ENCODE measurements around the gene RIPOR2. TPM values are rescaled to one million over a fixed set of nuclear protein-coding genes. Genes with fewer than 3 reads are reported as not detected.

Gene RIPOR2
- total and polyA plus RNA-seq, 2 experiments from 2014 or later: 9.5 to 22.5 TPM

DNA sequence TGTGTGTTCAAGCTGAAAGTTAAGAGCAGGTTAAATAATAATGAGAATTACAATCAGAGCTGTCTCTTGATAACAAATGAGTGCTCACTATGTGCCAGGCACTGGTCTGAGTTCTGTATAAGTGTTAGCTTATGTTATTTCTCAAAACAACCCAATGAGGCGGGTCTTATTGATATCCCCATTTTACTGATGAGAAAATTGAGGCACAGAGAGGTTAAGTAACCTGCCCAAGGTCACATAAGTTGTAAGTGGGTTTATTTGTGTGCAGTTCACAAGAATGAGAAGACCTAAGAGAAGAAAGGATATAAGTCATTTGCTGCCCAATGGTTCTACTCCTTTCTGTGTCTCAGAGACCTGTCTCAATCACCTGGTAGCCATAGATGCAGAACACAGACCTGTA lies 103.0 kb downstream of the RIPOR2 start:
- no peak overlapping the region; the same call in 1 of the 2 replicates for H3K27ac Mint-ChIP-seq

More for the DNA sequence above, 103.0 kb downstream of the RIPOR2 start:
- Histone ChIP-seq H3F3A (replicated peaks; ENCODE audit: low read depth) (0 out of 2 replicates have a peak, but pooled peaks cover 5% of the 10 kb centered on the region), H3K27ac (ENCODE audit: low read depth) (no peak overlapping the region), H3K4me2 (no peak overlapping the region), H3K27me3 (ENCODE audit: insufficient read depth) (no peaks in the 10 kb centered on the region), H3K4me3 (no peak overlapping the region), H3K36me3 (ENCODE audit: insufficient read depth) (no peaks in the 10 kb centered on the region), H3K4me1 (ENCODE audit: insufficient read depth) (peaks cover 13% of the 10 kb centered on the region), H4K20me1 (replicated peaks; ENCODE audit: insufficient read depth) (no peaks in the 10 kb centered on the region), H3K79me2 (replicated peaks; ENCODE audit: insufficient read depth) (no peaks in the 10 kb centered on the region), H3K9me2 (ENCODE audit: insufficient read depth) (peaks cover 6% of the 10 kb centered on the region; the same call in 1 of the 2 replicates), H2AFZ (no peak overlapping the region)
- TF ChIP-seq, protein P1, sequence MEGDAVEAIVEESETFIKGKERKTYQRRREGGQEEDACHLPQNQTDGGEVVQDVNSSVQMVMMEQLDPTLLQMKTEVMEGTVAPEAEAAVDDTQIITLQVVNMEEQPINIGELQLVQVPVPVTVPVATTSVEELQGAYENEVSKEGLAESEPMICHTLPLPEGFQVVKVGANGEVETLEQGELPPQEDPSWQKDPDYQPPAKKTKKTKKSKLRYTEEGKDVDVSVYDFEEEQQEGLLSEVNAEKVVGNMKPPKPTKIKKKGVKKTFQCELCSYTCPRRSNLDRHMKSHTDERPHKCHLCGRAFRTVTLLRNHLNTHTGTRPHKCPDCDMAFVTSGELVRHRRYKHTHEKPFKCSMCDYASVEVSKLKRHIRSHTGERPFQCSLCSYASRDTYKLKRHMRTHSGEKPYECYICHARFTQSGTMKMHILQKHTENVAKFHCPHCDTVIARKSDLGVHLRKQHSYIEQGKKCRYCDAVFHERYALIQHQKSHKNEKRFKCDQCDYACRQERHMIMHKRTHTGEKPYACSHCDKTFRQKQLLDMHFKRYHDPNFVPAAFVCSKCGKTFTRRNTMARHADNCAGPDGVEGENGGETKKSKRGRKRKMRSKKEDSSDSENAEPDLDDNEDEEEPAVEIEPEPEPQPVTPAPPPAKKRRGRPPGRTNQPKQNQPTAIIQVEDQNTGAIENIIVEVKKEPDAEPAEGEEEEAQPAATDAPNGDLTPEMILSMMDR (conservative IDR thresholded peaks at IDR 0.05; ENCODE audit: low read depth in 2 of 2): no peak
- no peak for TF ChIP-seq STAT1 (IDR thresholded peaks at IDR 0.05; ENCODE audit: unreplicated experiment)
- no peak for TF ChIP-seq NANOG (IDR thresholded peaks at IDR 0.05; ENCODE audit: borderline replicate concordance)
- TF ChIP-seq CREB1 (CRISPR knock-in tag; IDR thresholded peaks at IDR 0.05; ENCODE audit: low read depth): no peak
- TF ChIP-seq EZH2 (IDR thresholded peaks at IDR 0.05; ENCODE audit: low read depth, unreplicated experiment): no peak
- TF ChIP-seq, protein P2, sequence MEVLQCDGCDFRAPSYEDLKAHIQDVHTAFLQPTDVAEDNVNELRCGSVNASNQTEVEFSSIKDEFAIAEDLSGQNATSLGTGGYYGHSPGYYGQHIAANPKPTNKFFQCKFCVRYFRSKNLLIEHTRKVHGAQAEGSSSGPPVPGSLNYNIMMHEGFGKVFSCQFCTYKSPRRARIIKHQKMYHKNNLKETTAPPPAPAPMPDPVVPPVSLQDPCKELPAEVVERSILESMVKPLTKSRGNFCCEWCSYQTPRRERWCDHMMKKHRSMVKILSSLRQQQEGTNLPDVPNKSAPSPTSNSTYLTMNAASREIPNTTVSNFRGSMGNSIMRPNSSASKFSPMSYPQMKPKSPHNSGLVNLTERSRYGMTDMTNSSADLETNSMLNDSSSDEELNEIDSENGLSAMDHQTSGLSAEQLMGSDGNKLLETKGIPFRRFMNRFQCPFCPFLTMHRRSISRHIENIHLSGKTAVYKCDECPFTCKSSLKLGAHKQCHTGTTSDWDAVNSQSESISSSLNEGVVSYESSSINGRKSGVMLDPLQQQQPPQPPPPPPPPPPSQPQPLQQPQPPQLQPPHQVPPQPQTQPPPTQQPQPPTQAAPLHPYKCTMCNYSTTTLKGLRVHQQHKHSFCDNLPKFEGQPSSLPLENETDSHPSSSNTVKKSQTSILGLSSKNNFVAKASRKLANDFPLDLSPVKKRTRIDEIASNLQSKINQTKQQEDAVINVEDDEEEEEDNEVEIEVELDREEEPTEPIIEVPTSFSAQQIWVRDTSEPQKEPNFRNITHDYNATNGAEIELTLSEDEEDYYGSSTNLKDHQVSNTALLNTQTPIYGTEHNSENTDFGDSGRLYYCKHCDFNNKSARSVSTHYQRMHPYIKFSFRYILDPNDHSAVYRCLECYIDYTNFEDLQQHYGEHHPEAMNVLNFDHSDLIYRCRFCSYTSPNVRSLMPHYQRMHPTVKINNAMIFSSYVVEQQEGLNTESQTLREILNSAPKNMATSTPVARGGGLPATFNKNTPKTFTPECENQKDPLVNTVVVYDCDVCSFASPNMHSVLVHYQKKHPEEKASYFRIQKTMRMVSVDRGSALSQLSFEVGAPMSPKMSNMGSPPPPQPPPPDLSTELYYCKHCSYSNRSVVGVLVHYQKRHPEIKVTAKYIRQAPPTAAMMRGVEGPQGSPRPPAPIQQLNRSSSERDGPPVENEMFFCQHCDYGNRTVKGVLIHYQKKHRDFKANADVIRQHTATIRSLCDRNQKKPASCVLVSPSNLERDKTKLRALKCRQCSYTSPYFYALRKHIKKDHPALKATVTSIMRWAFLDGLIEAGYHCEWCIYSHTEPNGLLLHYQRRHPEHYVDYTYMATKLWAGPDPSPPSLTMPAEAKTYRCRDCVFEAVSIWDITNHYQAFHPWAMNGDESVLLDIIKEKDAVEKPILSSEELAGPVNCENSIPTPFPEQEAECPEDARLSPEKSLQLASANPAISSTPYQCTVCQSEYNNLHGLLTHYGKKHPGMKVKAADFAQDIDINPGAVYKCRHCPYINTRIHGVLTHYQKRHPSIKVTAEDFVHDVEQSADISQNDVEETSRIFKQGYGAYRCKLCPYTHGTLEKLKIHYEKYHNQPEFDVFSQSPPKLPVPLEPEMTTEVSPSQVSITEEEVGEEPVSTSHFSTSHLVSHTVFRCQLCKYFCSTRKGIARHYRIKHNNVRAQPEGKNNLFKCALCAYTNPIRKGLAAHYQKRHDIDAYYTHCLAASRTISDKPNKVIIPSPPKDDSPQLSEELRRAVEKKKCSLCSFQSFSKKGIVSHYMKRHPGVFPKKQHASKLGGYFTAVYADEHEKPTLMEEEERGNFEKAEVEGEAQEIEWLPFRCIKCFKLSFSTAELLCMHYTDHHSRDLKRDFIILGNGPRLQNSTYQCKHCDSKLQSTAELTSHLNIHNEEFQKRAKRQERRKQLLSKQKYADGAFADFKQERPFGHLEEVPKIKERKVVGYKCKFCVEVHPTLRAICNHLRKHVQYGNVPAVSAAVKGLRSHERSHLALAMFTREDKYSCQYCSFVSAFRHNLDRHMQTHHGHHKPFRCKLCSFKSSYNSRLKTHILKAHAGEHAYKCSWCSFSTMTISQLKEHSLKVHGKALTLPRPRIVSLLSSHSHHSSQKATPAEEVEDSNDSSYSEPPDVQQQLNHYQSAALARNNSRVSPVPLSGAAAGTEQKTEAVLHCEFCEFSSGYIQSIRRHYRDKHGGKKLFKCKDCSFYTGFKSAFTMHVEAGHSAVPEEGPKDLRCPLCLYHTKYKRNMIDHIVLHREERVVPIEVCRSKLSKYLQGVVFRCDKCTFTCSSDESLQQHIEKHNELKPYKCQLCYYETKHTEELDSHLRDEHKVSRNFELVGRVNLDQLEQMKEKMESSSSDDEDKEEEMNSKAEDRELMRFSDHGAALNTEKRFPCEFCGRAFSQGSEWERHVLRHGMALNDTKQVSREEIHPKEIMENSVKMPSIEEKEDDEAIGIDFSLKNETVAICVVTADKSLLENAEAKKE (CRISPR knock-in tag; IDR thresholded peaks at IDR 0.05): no peak
- no peak for TF ChIP-seq ZNF114 (CRISPR knock-in tag; IDR thresholded peaks at IDR 0.05)
- no peak for TF ChIP-seq POLR2AphosphoS5 (IDR thresholded peaks at IDR 0.05; ENCODE audit: low read depth)
- TF ChIP-seq, protein P3, sequence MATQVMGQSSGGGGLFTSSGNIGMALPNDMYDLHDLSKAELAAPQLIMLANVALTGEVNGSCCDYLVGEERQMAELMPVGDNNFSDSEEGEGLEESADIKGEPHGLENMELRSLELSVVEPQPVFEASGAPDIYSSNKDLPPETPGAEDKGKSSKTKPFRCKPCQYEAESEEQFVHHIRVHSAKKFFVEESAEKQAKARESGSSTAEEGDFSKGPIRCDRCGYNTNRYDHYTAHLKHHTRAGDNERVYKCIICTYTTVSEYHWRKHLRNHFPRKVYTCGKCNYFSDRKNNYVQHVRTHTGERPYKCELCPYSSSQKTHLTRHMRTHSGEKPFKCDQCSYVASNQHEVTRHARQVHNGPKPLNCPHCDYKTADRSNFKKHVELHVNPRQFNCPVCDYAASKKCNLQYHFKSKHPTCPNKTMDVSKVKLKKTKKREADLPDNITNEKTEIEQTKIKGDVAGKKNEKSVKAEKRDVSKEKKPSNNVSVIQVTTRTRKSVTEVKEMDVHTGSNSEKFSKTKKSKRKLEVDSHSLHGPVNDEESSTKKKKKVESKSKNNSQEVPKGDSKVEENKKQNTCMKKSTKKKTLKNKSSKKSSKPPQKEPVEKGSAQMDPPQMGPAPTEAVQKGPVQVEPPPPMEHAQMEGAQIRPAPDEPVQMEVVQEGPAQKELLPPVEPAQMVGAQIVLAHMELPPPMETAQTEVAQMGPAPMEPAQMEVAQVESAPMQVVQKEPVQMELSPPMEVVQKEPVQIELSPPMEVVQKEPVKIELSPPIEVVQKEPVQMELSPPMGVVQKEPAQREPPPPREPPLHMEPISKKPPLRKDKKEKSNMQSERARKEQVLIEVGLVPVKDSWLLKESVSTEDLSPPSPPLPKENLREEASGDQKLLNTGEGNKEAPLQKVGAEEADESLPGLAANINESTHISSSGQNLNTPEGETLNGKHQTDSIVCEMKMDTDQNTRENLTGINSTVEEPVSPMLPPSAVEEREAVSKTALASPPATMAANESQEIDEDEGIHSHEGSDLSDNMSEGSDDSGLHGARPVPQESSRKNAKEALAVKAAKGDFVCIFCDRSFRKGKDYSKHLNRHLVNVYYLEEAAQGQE (IDR thresholded peaks at IDR 0.05; ENCODE audit: unreplicated experiment): no peak
- TF ChIP-seq, protein P4, sequence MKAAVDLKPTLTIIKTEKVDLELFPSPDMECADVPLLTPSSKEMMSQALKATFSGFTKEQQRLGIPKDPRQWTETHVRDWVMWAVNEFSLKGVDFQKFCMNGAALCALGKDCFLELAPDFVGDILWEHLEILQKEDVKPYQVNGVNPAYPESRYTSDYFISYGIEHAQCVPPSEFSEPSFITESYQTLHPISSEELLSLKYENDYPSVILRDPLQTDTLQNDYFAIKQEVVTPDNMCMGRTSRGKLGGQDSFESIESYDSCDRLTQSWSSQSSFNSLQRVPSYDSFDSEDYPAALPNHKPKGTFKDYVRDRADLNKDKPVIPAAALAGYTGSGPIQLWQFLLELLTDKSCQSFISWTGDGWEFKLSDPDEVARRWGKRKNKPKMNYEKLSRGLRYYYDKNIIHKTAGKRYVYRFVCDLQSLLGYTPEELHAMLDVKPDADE (IDR thresholded peaks at IDR 0.05): no peak
- TF ChIP-seq EZH2phosphoT487 (IDR thresholded peaks at IDR 0.05; ENCODE audit: unreplicated experiment): no peak
- TF ChIP-seq ZNF331 (CRISPR knock-in tag; IDR thresholded peaks at IDR 0.05; ENCODE audit: low read depth): no peak
- TF ChIP-seq JUNB (IDR thresholded peaks at IDR 0.05; ENCODE audit: unreplicated experiment): no peak
- Mint-ChIP-seq H3K27me3 (ENCODE audit: insufficient read depth, low read depth, poor library complexity) (peaks cover 2% of the 10 kb centered on the region), H3K9me3 (no peaks in the 10 kb centered on the region), H3K36me3 (ENCODE audit: low read depth) (peaks cover 5% of the 10 kb centered on the region; the same call in 2 of the 3 replicates), H3K4me1 (peaks cover 20% of the 10 kb centered on the region; the same call in 2 of the 3 replicates), H3K4me3 (no peak overlapping the region)
- no peak for DNase-seq (ENCODE audit: low spot score)
- no peak for ATAC-seq

Data from GM23338 (cell line).